GM21786 (cell line): ENCODE measurements around the gene GSG1L.

ENCODE experiments used
- ATAC-seq: cut with Tn5 transposase; IDR thresholded peaks from one replicate; pipeline ENCODE4 v1.9.1; 2021; ENCODE audit not compliant: unreplicated experiment

The GSG1L gene

DNA sequence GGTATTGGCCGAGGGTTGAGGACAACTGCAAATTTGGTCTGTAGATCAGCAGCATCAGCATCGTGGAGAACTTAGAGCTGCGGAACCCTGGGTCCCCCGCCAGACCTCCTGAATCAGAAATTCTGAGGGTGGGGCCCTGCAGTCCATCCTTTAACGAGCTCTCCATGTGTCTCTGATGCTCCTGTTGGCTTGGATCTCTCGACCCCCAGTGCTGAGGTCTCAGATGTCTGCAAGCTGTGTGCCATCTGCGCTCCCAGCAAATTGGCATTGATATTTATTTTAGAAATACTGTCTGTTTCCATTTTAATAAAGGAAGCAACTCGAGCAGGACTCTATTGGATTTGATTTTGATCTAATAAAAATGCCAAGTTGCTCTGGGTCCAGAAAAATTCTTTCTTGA is 263.6 kb downstream of the GSG1L start:
- no peak for ATAC-seq

DNA sequence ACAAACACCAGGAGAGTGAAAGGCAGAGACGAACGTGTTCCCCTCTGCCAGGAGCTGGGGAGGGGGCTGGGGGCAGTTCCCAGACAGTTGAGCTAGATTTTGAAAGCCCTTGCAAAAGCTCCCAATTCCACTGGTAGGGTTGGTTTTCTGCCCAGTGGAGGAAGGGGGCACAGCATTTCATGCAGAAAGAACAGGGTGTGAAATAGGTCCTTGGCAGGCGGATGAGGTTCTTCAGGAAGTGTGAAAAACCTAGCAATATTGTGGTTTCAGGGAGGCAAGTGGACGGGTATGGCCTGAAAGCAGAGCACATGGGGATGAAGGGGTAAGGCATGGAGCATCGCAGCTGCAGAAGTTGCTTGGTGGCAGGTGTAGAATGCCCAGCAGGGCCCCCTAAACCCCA is 265.3 kb downstream of the GSG1L start:
- ATAC-seq = no peak

GRCh38 chr16:27795992-27796614 is 267.4 kb downstream of the GSG1L start:
- ATAC-seq = no peak

- no peak for ATAC-seq
Measured at GRCh38 chr16:27793249-27793622, 270.3 kb downstream of the GSG1L start.

DNA sequence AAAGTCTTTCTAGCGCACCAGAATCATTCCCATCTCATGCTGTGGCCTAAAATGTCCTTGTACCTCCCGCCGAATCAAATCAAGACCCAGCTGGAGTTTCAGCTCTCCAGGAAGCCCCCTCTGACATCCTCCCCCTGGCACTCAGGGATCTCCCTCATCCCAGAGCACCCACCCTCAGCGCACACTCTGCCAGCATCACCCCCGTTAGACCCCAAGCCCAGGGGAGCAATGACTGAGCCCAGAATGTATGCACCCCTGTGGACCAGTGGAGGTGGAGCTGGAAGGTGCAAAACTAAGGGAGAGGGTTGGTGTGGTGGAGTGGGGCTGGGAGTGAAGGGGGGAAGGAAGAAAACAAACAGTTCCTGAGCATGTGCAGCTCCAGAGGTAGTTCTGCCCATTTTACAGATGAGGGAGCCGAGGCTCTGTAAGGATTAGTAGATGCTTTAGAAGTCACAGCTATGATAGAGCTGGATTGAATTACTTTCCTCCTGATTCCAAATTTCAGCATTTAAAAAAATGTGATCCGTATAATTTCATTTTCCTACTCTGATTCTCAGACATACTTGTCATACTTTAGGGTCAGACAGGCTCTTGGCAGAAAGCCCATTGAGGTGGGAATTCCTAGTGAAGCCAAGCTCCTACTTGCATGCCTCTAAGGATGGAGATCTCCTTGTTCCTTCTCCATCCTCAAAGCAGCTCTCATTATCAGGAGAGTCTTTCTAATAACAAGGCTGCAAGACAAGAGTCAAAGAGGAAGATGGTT is 270.8 kb downstream of the GSG1L start:
- ATAC-seq = no peak

DNA sequence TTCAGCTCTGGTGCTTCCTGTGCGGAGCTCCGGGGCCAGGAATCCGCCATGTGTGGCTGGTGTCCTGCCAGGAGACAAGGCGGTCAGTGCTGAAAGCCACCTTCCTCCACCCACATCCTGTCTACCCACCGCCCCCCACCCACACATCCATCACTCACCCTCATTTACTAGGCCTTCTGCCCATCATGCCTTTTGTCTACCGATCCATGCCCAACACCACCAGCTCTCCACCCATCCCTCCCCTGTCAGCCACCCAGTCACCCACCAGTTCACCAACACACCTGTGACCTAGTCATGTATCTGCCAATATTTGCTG is 272.2 kb downstream of the GSG1L start:
- no peak for ATAC-seq

DNA sequence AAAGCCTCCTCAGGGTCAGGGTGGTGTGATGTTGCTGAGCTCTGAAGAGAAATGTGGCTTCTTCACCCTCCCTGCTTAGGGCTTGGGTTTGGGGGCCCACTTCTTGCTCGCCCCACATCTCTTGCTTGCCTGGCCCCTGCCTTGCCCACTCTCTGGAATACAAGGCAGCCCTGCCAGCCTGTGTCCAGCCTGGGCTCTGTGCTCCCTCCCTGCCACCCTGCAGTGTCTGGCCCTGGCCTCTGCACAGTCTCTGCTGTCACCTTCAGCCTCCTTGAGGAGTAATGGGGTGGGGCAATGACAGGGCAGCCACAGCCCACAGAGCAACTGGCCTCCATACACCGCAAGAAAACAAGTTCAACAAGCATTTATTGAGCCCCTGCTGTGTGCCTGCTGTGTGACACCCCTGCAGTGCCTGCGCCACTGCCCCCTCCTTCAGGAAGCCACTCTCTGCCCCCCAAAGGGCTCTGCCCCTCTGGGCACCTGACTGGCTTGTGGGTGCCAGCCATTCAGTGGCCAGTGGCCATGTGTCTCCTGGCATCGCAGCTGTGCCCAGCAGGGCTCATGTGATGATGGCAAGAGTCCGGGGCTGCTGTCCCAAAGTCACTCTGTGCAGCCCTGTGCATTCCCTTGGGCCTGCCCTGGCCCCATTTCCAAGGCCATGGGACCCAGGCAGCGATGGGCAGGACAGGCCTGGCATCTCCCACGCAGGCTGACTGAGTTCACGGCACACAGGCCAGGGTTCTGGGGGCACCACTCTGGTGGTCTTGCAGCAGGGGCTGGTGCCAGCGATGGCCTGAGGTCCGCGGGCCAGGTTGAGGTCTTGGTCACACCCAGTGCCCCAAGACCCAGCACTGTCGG is 272.7 kb downstream of the GSG1L start:
- no peak for ATAC-seq

DNA sequence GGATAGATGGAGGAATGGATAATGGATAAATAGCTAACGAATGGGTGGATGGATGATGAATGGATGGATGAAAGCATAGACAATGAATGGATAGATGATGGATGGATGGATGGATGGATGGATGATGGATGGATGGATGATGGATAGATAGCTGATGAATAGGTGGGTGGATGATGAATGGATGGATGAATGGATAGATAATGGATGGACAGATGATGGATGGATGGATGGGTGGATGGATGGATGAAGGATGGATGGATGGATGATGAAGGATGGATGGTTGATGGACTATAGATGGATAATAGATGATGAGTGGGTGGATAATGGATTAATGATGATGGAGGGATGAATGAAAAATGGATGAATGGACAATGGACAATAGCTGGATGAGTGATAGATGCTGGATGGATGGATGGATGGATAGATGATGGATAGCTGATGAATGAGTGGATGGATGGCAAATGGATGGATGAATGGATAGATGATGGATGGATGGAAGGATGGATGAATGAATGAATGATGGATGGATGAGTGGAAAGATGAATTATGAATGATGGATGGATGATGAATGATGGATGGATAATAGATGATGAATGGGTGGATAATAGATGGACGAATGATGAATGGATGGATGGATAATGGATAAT is 273.8 kb downstream of the GSG1L start:
- ATAC-seq = no peak

- ATAC-seq = no peak
Measured at GRCh38 chr16:27789150-27789549, 274.4 kb downstream of the GSG1L start.

- no peak for ATAC-seq
Measured at GRCh38 chr16:27787665-27788064, 275.8 kb downstream of the GSG1L start.

DNA sequence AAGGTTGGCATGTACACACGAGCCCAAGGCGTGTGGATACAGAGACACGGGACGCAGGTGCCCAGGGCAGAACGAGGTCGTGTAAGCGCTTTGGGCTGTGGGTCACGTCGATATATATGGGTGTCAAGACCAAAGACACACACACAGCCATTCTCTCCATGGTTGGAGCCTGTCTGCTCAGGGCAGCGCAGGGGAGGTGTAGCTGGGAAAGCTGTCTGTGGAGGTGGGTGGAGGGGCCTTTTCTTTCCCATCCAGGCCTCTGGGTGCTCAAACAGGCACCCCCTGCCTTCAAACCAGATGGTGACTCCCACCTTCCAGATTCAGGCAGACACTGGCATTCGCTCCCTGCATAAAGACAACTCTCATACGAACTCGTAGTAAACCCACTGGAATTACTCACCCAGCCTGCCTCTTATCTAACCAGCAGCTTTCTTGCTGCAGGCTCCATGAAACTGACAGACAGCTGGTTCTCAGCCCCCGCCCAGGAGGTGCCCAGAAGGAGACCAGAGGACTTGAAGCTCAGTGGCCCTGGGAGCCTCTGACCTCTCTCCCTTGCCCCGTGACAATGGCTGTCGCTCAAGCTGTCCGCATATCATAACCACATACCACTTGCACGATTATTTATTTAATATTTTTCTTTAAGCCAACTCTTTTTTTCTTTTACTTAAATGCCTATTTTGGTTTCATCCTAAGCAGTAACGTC is 276.4 kb downstream of the GSG1L start:
- ATAC-seq = no peak

- ATAC-seq = no peak
Measured at GRCh38 chr16:27786221-27786922, 277.1 kb downstream of the GSG1L start.

DNA sequence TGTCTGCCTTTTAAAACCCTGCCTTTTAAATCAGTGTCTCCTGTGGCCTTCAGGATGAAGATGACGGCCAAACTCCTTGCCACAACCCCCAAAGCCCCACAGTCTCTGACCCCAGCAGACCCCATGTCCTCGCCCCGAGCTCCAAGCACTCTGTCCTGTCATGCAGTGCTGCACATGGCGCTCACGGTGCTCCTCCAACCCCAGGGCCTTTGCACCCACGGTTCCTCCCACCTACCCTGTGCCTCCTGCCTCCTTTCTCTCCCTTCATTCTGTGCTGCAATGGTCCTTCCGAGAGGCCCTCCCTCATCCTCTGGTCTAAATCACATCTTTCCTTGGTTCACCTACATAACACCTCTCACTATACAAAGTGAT is 278.2 kb downstream of the GSG1L start:
- ATAC-seq = no peak

- ATAC-seq = no peak
Measured at GRCh38 chr16:27784351-27785306, 278.9 kb downstream of the GSG1L start.

DNA sequence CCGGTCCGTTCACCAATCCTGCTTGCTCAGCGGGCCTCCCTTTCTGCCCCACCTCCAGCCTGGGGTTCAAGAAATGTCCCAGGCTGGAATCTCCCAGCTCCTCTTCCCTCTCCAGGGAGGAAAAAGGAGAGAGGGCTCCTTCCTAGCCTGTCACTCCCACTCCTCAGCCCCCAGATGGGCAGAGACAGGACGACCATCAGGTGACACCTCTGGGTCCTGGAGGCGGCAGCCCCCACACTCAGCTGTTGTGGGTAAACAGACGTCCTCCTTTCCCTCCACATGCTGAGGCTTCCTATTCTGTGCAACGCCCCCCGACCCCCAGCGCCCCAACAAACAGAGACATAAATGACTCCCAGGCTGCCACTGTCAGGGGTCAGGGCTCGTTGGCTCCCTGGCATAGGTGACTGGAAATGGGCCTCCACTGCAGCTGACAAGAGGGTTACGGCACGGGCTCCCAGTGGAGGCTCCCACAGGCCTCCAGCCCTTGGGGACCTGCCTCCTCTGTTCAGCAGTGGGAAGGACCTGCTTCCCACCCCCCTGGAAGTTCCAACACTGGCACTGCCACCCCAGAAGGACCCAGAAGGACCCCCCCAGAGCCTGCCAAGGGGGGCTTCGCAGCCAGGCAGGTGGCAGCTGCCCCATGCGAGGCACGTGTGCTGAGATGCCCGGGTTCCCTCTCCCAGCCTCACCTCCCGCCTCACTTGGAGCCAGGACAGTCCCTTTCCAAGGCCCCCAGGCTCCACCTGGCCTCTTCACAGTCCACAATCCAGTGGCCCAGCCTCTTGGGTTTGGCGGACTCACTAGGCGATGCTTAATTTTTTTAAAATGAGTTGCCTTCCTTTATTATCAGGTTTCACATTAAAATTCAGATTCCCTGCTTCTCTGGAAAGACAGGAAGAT is 281.3 kb downstream of the GSG1L start:
- no peak for ATAC-seq

DNA sequence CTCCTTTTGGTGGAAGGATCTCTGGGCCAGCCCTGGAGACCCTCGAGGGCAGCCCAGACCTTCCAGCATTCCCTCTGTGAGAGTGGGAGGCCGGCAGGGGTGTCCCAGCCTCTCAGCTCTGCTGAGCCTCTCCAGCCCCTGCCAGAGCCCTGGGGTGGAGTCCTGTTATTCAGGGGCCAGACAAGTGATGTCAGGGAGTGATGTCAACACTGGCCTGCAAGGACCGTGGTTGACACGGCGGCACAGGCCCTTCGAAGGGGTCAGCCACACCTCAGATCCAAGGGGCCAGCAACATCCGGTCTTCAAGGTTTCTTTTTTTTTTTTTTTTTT is 282.4 kb downstream of the GSG1L start:
- ATAC-seq = no peak

GRCh38 chr16:27780468-27781194 is 282.9 kb downstream of the GSG1L start:
- ATAC-seq = no peak

DNA sequence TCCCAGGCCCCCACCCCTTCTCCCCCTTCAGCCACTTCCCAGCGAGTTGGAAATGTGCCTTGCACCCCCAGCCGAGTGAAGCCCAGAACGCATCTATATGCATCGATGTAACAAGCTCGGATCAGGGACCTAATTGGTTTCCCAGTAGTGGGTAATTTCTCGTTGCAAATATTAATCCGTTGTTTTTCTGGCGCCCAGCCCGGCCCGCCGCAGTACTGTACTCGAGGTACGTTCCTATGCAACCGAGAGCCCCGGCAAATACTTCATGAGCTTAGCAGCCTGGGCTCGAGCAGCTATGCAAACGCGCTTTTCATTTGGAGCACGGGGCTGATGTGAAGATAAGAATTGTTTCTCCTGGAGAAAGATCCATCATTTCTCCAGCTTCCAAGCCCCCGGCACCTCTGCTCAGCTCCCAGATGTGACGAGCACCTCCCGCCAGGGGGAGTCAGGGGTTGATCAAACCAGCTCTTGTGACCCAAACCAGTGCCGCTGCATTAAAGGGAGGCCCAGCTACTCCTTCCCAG is 283.8 kb downstream of the GSG1L start:
- ATAC-seq = no peak
